Pulmonary artery endothelial cell (primary cell): ENCODE measurements around the gene DUSP7. TPM values are rescaled to one million over a fixed set of nuclear protein-coding genes. Genes with fewer than 3 reads are reported as not detected.
"Not testable (repeated sequence)": the region's sequence is repeated elsewhere in the genome, so short reads cannot be mapped to it uniquely, and the experiment has no call there.

Experiments
- DNase-seq: peaks from one replicate; pipeline ENCODE4 v3.0.0-alpha.2; 2011; ENCODE audit warnings: low read depth, low spot score
- total RNA-seq: library from RNA; depleted of rRNA; stranded (reverse); fragments of >200 nt; gene quantifications from 2 replicates; pipeline ENCODE4 v1.2.3, GENCODE V29; 2014

The DUSP7 gene
- total RNA-seq, 1 donor from 2014 or later = 10.7 TPM

DNA sequence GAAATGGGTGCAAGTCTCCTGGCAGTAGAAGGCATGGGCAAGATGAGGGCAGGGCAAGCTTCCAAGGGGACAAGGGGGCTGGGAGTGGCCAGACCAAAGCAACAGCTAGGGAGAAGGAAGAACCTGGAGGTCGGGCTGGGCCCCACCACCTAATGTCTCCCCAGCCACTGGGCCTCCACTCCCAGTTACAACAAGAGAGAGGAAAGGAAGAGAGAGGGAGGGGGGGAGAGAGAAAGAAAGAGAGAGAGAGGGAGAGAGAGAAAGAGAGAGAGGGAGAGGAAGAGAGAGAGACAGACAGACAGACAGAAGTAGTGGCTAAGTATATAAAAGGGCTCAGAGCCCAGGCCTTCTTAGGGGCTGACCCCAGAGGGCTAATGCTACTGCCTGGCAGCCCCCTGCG, 6.9 kb downstream of the DUSP7 start:
- no peak for DNase-seq

DNA sequence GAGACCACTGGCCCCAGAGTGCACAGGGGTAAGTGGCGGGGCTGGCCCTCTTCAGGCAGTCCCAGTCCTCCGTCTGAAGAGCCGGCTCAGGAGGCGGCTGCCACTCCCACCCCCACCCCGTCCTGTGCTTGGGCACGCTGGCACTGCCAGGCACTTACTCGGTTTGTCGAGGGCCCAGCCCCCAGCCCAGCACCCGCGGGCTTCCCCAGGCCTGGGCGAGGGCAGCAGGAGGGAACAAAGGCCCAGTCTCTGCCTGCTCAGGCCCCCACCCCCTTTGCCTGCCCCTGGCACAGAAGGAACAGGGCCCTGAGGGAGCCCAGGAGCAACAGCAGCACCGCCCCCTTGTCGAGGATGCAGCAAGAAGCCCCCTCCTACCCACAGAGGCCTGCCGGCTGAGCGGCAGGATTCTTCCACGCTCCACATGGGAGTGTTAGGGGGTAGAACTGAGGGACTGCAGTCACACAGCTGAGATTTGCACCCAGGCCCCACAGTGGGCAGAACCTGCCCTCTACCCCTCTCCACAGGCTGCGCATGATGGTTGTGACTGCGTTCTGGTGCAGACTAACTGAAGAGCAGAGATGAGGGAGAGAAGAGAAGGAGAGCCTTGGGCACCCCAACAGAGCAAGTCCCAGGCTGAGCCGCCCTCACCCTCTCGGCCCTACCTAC, 8.9 kb downstream of the DUSP7 start:
- DNase-seq = no peak

DNA sequence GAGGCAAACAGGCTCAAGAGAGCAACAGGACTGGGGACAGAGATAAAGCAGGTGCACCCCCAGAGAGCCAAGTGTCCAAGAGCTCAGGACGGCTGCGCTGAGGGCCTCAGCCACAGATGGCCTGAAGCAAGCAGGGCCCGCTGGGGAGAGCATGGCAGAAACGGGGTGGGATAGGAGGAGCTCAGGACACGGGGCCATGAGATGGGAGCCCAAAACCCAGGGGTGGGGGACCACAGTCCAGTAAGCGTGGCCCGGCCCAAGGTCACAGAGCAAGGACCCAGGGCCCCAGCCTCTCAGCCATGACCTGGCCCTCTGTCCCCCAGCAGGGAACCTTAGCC, 9.5 kb downstream of the DUSP7 start:
- DNase-seq = no peak

DNA sequence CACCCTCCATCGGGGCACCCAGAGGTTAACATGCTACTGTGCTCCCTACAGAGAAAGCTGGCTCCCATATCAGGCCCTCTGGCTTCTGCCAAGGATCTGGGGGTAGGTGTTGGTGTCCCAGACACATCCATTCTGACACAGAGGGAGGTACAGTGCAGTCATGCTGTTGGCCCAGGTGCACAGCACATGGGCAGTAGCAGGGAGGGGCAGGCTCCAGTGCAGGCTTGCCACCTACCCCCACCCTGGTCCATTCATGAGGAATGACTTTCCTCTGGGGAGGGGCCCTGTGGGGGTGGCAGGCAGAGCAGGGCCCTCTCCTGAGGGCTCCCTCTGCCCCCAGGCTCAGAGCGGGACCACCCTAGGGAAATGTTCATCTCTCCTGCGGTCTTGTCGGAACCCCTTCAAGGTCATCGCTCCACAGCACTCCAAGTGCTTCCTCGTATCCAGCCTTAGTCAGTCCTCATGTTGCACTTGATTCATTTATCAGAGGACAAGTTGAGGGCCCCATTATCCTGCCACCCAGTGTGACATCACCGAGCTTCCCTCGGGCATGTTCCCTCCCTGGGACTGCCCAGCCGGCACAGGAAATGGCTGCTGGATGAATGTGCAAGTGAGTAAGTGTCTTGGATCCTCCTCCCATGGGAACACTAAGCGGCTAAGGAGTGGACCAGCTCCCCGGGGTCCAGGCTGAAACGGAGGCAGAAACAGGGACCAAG, 10.0 kb downstream of the DUSP7 start:
- peak; percentile 94 for DNase-seq

DNA sequence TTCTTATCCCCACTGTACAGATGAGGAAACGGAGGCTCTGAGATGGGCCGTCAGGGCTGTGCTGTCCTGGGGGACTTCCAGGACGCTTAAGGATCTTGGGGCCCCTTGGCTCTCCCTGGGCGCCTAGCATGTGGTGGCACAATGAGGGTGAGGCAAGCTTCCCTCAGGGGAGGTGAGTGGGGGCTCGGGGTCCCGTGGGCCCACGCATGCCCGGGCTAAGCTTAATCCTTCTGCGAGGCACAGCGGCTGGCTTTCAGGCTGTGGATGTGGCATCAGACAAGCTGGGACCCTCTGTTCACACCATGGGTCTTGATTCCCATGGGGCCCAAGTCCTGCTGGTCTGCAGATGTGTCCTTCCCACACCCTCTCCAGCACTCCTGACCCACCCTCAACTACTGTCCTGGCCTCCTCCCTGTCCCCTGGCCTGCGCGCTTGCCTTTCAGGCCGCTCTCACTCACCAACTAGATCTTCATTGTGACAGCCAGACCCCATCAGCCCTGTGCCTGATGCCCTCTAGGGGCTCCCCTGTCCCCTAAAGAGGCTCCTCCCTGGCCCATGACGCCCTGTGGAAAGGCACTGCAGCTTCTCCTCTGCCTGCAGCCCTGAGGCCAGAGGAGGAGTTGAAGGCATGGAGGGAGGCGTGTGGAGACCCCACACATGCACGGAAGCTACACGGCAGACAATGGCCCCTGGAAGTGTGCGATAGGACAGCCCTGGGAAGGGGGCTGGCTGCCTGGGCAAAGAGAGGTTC, 11.3 kb downstream of the DUSP7 start:
- DNase-seq = no peak

DNA sequence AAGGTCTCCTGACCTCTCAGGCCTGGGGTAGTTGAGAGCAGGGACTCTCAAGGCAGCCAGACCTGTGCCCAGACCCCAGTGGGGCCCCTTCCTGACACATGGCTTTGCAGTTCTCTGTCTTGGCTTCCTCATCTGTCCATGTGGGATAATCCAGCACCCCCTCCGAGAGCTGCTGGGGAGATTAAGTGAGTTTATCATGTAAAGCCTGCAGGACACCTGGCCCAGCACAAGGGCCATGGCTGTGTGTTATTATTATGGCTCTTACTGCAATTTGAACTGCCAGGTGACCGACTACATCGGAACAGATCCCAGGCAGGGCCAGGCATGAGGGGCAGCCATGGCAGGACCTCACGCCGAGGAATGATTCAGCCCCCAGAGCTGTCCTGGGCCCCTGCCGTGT, 12.6 kb downstream of the DUSP7 start:
- DNase-seq = no peak

DNA sequence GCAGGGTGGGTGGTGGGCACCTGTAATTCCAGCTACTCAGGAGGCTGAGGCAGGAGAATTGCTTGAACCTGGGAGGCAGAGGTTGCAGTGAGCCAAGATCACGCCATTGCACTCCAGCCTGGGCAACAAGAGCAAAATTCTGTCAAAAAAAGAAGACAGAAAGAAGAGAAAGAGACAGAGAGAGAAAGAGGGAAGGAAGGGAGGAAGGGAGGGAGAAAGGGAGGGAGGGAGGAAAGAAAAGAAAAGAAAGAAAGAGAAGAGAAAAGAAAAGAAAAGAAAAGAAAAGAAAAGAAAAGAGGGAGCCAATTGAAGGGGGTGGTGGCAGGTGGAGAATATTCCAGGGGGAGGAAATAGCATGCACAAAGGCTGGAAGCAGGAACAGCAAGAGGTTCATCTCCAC, 13.3 kb downstream of the DUSP7 start:
- DNase-seq = not testable (repeated sequence)

DNA sequence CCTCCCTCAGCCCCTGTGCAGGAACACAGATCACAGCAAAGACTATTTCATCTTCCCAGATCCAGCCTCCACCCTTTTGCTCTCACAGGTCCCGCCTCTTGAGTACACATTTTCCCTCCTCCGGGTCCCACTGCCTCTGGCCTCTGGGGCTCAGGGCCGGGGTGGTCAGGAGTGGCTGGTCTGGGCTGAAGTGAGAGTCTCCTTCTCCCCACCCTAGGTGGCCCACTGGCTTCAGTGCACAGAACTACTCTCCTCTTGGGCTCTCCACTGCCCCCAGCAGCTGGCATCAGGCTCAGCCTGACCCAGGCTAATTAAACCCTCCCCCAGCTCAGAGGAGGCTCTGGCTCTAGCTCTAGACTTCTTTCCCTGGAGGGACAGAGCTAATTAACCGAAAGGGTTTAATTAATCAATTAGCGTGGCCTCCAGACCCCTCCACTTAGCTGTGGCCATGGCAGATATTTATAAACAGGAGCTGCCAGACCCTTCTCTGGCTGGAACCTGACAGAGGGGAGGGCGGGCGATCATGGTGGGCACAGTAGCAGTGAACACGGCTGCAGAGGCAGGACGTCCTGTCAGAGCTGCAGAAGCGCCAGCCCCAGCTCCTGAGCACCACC, 15.1 kb downstream of the DUSP7 start:
- DNase-seq = no peak

DNA sequence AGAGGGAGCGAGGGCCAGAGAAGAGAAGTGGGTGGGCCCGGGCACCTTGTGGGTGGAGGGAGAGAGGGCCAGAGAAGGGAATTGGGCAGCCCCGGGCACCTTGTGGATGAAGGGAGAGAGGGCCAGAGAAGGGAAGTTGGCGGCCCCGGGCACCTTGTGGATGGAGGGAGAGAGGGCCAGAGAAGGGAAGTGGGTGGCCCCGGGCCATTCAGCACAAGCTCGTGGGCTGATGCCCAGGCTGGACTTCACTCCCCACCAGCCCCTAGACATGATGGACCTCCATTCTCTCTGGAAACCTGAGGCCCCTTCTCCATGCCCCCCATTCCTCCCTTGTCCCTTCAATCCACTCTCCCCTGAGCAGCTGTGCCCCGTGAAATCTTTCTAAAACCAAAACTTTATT, 15.8 kb downstream of the DUSP7 start:
- DNase-seq = no peak

DNA sequence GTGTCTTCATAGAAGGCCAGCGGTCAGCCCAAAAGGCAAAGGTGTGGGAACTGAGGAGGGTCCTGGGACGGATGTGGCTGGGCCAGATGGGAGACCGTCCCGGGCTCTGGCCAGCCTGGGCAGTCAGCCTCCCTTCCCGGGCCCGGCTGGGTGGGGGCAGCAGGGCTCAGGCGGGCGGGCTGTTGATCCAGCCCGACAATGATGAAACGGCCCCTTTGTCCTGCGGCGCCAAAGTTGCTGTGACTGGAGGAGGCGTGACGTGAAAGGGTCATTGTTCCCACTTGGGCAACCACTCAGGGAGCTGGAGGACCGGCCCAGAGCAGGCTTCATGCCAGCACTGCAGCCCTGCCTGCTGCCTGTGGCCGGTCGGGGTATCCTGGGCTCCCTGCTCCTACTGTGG, 16.5 kb downstream of the DUSP7 start:
- DNase-seq = no peak

DNA sequence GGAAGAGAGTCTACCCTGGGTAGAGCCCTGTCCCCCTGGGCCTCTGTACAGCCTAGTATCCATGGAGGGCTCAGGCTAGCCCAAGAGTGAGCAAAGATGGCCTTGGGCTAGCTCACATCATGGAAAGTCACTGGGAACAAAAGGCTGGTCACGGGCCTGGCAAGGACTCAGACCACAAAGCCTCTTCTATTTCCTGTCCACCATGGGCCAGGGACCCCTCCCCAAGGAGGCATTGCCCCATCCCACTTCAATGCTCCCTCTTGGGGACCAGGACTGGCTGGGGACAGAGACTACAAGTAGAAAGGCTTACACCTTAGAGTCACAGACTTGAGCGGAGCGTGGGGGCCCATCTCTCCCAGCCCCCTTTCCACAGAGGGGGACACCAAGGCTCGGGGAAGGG, 16.9 kb downstream of the DUSP7 start:
- DNase-seq = no peak

DNA sequence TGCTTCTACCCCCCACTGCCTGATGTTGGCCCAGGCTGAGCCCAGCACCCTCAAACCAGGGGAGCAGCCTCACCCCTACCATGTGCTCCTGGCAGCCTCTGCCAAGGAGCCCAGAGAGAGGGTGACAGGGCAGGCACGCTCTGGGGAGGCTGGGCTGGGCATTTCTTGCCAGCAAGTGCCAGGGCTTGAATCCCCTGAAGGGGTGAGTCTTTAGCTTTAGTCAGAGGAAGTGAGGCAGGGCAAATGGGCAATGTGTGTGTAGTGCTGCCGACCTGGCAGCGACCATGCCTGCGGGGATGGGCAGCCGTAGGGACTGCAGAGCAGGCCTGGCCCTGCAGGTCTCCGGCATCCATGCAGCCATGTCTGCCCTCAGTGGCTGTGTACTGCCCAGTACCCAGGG, 18.1 kb downstream of the DUSP7 start:
- DNase-seq = no peak

DNA sequence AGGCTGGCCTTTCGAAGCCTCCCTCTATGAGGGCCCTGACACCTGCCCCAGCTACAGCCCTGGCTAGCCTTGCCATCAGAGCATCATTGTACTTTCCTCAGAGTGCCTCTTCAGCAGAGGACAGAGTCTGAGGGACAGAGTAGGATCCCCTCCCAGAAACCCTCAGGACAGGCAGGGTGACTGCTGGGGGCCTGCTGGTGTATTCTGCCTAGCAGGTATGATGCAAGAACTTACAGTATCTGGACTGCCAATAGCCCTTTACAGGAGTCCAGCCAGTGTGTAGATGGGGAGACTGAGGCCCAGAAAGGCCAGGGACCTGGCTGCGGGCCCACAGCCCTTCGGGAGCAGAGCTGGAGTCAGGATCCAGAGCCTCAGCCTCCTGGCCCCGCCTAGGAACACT, 19.1 kb downstream of the DUSP7 start:
- no peak for DNase-seq

DNA sequence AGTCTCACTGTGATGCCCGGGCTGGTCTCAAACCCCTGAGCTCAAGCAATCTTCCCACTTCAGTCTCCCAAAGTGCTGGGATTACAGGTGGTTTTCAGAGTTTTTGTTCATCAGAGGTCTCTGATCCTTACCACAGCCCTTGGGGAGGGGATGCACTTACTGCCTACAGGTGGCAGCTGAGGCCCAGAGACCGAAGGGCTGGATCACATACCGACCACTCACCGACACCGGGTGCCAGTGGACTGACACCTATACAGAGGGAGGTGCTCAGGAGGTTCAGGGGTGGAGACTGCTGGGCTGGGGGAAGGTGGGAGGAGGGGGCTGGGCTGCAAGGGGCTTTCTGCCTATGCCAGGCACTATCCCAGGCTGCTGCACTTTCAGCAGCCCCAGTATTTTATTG, 19.5 kb downstream of the DUSP7 start:
- no peak for DNase-seq

DNA sequence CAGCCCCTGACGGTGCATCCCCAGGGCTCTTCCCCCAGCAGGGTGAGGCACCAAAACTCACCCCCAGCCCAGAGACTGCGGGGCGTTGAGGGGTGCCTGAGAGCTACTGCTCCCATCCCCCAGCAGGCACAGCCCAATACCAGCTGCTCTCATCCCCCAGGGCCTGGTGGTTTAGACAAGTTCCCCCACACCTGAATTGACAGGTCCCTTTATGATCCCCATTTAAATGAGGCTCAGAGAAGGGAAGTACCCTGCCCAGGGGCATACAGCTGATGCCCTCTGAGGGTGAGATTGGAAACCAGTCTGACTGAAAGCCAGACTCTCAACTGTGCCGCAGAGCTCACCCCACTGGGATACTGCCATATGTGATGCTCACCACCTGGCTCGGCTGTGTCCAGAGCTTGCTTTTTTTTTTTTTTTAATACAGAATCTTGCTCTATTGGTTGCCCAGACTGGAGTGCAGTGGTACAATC, 20.1 kb downstream of the DUSP7 start:
- no peak for DNase-seq

DNA sequence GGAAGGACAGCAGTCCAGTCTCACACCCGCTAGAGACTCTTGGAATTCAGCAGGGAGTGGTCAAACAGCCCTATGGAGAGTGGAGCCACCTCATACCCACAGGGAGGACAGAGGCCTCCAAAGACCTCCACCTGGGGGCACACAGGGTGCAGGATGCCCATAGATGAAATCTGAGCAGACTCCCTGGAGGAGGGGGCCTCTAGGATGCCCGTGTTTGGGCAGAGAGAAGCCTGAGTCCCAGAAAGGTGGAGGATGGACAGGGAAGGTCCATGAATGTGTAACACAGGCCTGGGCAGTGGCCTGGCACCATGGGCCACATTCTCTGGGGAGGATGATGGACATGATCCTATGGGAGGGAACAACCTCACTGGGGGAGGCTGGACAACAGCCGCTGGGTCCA, 21.7 kb downstream of the DUSP7 start:
- DNase-seq = no peak

DNA sequence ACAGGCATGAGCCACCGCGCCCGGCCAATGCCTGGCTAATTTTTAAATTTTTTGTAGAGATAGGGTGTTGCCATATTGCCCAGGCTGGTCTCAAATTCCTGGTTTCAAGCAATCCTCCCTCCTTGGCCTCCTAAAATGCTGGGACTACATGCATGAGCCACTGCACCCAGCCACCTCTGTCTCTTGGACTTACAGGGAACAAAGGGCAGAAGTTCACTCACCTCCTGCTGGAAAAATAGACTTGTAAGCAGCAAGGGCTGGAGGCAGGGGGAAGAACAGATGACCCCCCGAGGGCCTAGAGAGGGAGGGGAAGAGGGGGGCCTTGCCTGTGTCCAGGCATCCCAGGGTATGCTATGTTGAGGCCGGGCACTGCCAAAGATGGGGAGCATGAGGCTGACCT, 22.2 kb downstream of the DUSP7 start:
- DNase-seq = no peak

DNA sequence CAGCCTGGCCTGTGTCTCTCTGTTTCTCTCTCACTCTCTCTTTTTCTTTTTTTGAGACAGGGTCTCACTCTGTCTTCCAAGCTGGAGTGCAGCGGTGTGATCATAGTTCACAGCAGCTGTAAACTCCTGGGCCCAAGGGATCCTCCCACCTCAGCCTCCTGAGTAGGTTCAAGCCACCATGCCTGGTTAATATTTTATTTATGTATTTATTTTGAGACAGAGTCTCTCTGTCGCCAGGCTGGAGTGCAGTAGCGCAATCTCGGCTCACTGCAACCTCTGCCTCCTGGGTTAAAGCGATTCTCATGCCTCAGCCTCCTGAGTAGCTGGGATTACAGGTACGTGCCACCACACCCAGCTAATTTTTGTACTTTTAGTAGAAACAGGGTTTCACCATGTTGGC, 22.6 kb downstream of the DUSP7 start:
- DNase-seq = not testable (repeated sequence)

DNA sequence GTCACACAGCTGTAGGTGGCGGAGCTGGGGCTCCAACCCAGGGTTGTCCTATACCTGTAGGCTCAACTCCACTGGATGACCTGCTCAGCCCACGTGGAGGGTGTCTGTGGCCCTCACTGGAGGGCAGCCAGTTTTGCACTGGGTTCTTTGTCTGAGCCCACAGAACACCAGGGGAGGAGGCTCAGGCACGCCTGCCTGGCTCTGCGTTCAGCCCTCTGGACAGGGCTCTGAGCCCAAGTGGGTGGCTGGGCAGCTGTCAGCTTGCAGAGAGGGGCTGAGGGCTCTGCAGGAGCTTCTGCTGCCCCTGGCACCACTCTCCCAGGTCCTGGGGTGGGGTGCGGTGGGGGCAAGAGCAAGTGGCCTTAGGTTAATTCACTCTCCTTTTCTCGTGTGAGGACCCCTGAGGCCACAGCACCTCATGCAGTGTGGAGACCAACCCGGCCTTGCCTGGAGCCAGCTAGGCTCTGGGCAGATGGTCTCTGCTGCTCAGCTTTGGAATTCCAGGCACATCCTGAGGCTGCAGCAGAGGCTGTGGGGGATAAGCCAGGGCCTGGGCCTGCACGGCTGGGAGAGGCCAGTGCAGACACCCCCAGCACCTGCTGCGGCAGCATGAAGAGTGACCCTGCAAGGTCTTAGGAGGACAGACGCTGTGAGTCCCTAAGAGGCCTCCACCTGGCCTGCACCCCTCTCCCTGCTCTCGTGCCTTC, 23.5 kb downstream of the DUSP7 start:
- no peak for DNase-seq

DNA sequence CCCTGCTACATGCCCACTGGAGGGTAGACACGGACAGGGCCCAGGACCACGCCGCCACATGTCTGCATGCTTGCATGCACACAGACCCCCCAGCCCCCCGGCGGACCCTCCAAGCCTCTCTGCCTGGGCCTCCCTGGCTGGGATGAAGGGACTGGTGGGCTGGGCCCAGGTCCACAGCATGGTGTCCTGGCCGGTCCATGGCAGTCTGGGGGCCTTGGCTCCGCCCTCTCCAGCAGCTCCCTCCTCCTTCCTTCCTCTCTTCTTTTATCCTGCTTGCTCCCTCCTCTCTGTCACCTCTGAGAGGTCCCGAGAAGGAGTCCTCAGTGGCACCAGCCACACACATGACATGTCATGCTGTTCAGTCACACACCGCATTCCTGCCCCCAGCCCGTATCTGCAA, 24.5 kb downstream of the DUSP7 start:
- no peak for DNase-seq

DNA sequence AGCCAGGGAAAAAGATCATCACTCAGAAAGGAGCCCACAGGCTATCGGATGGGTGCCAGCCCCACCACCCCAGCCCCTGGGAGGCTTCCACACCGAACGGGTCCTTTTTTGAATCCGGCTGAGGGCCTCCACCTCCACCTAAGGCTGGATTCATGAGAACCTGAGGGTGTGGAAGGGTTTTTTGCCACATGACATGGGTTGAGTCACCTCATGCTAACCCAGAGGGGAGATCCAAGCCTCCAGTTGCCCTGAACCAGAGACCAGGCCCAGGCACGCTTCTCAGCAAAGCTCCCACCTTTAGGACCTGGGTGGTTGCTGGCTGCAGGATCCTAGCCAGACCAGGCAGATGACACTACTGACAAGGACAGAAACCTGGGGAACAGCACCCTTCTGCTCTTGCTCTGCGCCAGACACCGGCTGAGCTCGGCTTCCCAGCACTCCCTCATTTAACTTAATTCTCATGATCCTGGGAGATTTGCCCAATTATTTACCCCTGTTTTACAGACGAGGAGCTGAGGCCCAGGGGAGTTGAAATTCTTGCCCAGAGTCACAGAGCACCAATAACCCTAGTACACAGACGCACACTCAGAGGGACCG, 25.6 kb downstream of the DUSP7 start:
- DNase-seq = no peak
